Ovary (tissue), 3 donors: ENCODE measurements around the gene CCT4.

ENCODE experiments used
- EP300 ChIP-seq: sonication (generic); formaldehyde crosslinking; IDR thresholded peaks from one replicate; pipeline ENCODE4 v1.6.1; 2017; ENCODE audit warnings: antibody characterized with exemption
- TF ChIP-seq, protein P1 (sequence below), 3 donors: fragments of 450-650 bp in 2 of 3; fragments of 200-600 bp in 1 of 3; IDR thresholded peaks; one replicate each; pipeline versions ENCODE4 v1.5.1 to v1.8.0; 2016 to 2022; ENCODE audit warnings: antibody characterized with exemption in 3 of 3, mild to moderate bottlenecking in 1 of 3
- donor health status: DM: no; HTN: no; CAD: no.

DNA sequence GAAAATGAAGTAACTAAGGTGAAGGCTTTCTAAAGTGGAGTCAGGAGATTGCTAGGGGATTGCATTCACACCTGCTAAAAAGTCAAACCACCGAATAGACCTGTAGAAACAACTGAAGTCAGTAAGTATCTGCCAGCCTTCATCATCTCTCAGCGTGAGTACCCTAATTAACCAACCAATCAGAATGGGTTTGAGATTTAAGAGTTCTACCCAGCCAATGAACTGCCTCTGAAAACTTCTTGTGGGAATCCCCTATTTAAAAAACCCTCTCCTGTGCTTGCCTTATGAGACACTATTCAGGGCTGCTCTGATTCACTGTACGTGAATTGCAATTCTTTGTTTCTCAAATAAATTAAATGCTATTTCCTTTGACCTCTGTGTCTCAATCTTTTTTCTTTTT is 31.2 kb downstream of the CCT4 start:
- no peak for TF ChIP-seq EP300
- TF ChIP-seq, protein P1, sequence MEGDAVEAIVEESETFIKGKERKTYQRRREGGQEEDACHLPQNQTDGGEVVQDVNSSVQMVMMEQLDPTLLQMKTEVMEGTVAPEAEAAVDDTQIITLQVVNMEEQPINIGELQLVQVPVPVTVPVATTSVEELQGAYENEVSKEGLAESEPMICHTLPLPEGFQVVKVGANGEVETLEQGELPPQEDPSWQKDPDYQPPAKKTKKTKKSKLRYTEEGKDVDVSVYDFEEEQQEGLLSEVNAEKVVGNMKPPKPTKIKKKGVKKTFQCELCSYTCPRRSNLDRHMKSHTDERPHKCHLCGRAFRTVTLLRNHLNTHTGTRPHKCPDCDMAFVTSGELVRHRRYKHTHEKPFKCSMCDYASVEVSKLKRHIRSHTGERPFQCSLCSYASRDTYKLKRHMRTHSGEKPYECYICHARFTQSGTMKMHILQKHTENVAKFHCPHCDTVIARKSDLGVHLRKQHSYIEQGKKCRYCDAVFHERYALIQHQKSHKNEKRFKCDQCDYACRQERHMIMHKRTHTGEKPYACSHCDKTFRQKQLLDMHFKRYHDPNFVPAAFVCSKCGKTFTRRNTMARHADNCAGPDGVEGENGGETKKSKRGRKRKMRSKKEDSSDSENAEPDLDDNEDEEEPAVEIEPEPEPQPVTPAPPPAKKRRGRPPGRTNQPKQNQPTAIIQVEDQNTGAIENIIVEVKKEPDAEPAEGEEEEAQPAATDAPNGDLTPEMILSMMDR (IDR thresholded peaks at IDR 0.05): no peak
